DOHH2 (cell line): Measurements from ENCODE around the gene TMEM38B.
"Not testable (repeated sequence)": the region's sequence is repeated elsewhere in the genome, so short reads cannot be mapped to it uniquely, and the experiment has no call there.

Experiments used
- H3F3A ChIP-seq: fragments of 200-600 bp; sonication (generic), shearing (Covaris generic); 2 replicates; pipeline ENCODE4 v1.6.0; 2016; ENCODE audit warnings: antibody characterized with exemption, mild to moderate bottlenecking; ENCODE audit not compliant: control insufficient read depth, insufficient read depth
- H3K27ac ChIP-seq: fragments of 200-600 bp; sonication (generic); 2 replicates; pipeline ENCODE4 v1.5.1; 2014; ENCODE audit warnings: low read depth, mild to moderate bottlenecking, low read length, moderate library complexity
- H3K27me3 ChIP-seq: fragments of 200-600 bp; sonication (generic); 2 replicates; pipeline ENCODE4 v1.6.1; 2014; ENCODE audit warnings: mild to moderate bottlenecking, low read length, mixed read lengths; ENCODE audit not compliant: control insufficient read depth
- H3K36me3 ChIP-seq: fragments of 200-600 bp; sonication (generic); 2 replicates; pipeline ENCODE4 v1.6.1; 2014; ENCODE audit warnings: mild to moderate bottlenecking, low read length, moderate library complexity, mixed read lengths; ENCODE audit not compliant: control insufficient read depth
- H3K4me1 ChIP-seq: fragments of 200-600 bp; sonication (generic); 2 replicates; pipeline ENCODE4 v1.6.1; 2014; ENCODE audit warnings: mild to moderate bottlenecking, low read length, mixed read lengths; ENCODE audit not compliant: control insufficient read depth
- H3K4me2 ChIP-seq: fragments of 200-600 bp; sonication (generic); 2 replicates; pipeline ENCODE4 v1.6.0; 2014; ENCODE audit warnings: mild to moderate bottlenecking, low read length, moderate library complexity
- H3K4me3 ChIP-seq: fragments of 200-600 bp; sonication (generic); 2 replicates; pipeline ENCODE4 v1.5.1; 2014; ENCODE audit warnings: mild to moderate bottlenecking, low read length, mixed read lengths
- H3K79me2 ChIP-seq: fragments of 200-600 bp; sonication (generic); 2 replicates; pipeline ENCODE4 v1.6.1; 2014; ENCODE audit warnings: mild to moderate bottlenecking, low read length, mixed read lengths; ENCODE audit not compliant: control insufficient read depth
- H3K9me2 ChIP-seq: fragments of 200-600 bp; sonication (generic); replicated peaks from 2 replicates; pipeline ENCODE4 v1.6.1; 2014; ENCODE audit warnings: mild to moderate bottlenecking, low read length, mixed read lengths; ENCODE audit not compliant: control insufficient read depth
- H3K9me3 ChIP-seq: fragments of 200-600 bp; sonication (generic); 2 replicates; pipeline ENCODE4 v1.6.1; 2014; ENCODE audit warnings: antibody characterized with exemption, low read length, mixed read lengths; ENCODE audit not compliant: control insufficient read depth, insufficient read depth
- H4K20me1 ChIP-seq: fragments of 200-600 bp; sonication (generic); 2 replicates; pipeline ENCODE4 v1.6.0; 2014; ENCODE audit warnings: low read depth, mild to moderate bottlenecking, antibody characterized with exemption, low read length, moderate library complexity; ENCODE audit not compliant: control insufficient read depth, insufficient read depth
- CTCF ChIP-seq: fragments of 200-600 bp; sonication (generic); IDR thresholded peaks from one replicate; pipeline ENCODE4 v1.5.1; 2014; ENCODE audit warnings: antibody characterized with exemption, mild to moderate bottlenecking, low read depth, low read length; ENCODE audit not compliant: poor library complexity, severe bottlenecking
- EZH2phosphoT487 ChIP-seq: fragments of 200-600 bp; sonication (generic); IDR thresholded peaks from 2 replicates; pipeline ENCODE4 v1.6.1; 2017; ENCODE audit warnings: borderline replicate concordance, mild to moderate bottlenecking, antibody characterized with exemption, low read length, moderate library complexity, mixed read lengths

TMEM38B gene

GRCh38 chr9:105731420-105731819 lies 37.1 kb downstream of the TMEM38B start:
- H3K4me3 ChIP-seq, H3K36me3 ChIP-seq, H3F3A ChIP-seq, H3K27ac ChIP-seq, H4K20me1 ChIP-seq, H3K79me2 ChIP-seq, H3K4me1 ChIP-seq, H3K27me3 ChIP-seq, H3K9me2 ChIP-seq, H3K4me2 ChIP-seq, H3K9me3 ChIP-seq: not testable (repeated sequence)

GRCh38 chr9:105735366-105735765 lies 41.0 kb downstream of the TMEM38B start:
- H3K36me3 ChIP-seq = peaks cover 4% of the 10 kb centered on the region
- no peaks in the 10 kb centered on the region for H4K20me1 ChIP-seq
- H3K4me3 ChIP-seq = no peak overlapping the region
- H3K9me2 ChIP-seq = no peaks in the 10 kb centered on the region
- no peak overlapping the region for H3K4me2 ChIP-seq
- no peak overlapping the region for H3K27ac ChIP-seq
- TF ChIP-seq EZH2phosphoT487 = no peak
- no peak for TF ChIP-seq CTCF
- H3K79me2 ChIP-seq = no peaks in the 10 kb centered on the region
- peaks cover 5% of the 10 kb centered on the region; the same call in 1 of the 2 replicates for H3K9me3 ChIP-seq
- no peaks in the 10 kb centered on the region for H3K27me3 ChIP-seq
- H3K4me1 ChIP-seq = no peaks in the 10 kb centered on the region
- H3F3A ChIP-seq = no peaks in the 10 kb centered on the region

- peaks cover 5% of the 10 kb centered on the region; the same call in 1 of the 2 replicates for H3K9me3 ChIP-seq
- H3K27ac ChIP-seq = no peak overlapping the region
- H3K4me2 ChIP-seq = no peak overlapping the region
- H3K27me3 ChIP-seq = no peaks in the 10 kb centered on the region
- no peak overlapping the region for H3K4me3 ChIP-seq
- H3F3A ChIP-seq = no peaks in the 10 kb centered on the region
- H3K9me2 ChIP-seq = no peaks in the 10 kb centered on the region
- no peaks in the 10 kb centered on the region for H3K4me1 ChIP-seq
- no peak for TF ChIP-seq CTCF
- TF ChIP-seq EZH2phosphoT487 = no peak
- H4K20me1 ChIP-seq = no peaks in the 10 kb centered on the region
- no peaks in the 10 kb centered on the region for H3K79me2 ChIP-seq
- peaks cover 4% of the 10 kb centered on the region for H3K36me3 ChIP-seq
Observed at GRCh38 chr9:105737205-105737604, 42.9 kb downstream of the TMEM38B start.

- no peaks in the 10 kb centered on the region for H3K27me3 ChIP-seq
- H3K9me2 ChIP-seq = no peaks in the 10 kb centered on the region
- no peak overlapping the region for H3K27ac ChIP-seq
- no peaks in the 10 kb centered on the region for H4K20me1 ChIP-seq
- no peak overlapping the region for H3K4me2 ChIP-seq
- no peak for TF ChIP-seq EZH2phosphoT487
- TF ChIP-seq CTCF = no peak
- no peaks in the 10 kb centered on the region; the same call in 1 of the 2 replicates for H3K36me3 ChIP-seq
- no peaks in the 10 kb centered on the region for H3K79me2 ChIP-seq
- no peaks in the 10 kb centered on the region for H3K9me3 ChIP-seq
- H3K4me1 ChIP-seq = no peaks in the 10 kb centered on the region
- no peak overlapping the region for H3K4me3 ChIP-seq
- H3F3A ChIP-seq = no peaks in the 10 kb centered on the region
Observed at GRCh38 chr9:105742088-105742487, 47.7 kb downstream of the TMEM38B start.

GRCh38 chr9:105747325-105747724 lies 53.0 kb downstream of the TMEM38B start:
- not testable (repeated sequence) for H3K9me2 ChIP-seq, H3F3A ChIP-seq, H3K4me3 ChIP-seq, H3K27ac ChIP-seq, H3K4me1 ChIP-seq, H3K79me2 ChIP-seq, H3K9me3 ChIP-seq, H3K4me2 ChIP-seq, H4K20me1 ChIP-seq, H3K27me3 ChIP-seq
- peaks cover 36% of the 10 kb centered on the region for H3K36me3 ChIP-seq
